ENCODE data around the gene SLC40A1.
"Not testable (repeated sequence)": the region's sequence is repeated elsewhere in the genome, so short reads cannot be mapped to it uniquely, and the experiment has no call there.

Gene SLC40A1
- total RNA-seq: 16.1 to 48.1 (median 34.9) reads per million in 4 donors

DNA sequence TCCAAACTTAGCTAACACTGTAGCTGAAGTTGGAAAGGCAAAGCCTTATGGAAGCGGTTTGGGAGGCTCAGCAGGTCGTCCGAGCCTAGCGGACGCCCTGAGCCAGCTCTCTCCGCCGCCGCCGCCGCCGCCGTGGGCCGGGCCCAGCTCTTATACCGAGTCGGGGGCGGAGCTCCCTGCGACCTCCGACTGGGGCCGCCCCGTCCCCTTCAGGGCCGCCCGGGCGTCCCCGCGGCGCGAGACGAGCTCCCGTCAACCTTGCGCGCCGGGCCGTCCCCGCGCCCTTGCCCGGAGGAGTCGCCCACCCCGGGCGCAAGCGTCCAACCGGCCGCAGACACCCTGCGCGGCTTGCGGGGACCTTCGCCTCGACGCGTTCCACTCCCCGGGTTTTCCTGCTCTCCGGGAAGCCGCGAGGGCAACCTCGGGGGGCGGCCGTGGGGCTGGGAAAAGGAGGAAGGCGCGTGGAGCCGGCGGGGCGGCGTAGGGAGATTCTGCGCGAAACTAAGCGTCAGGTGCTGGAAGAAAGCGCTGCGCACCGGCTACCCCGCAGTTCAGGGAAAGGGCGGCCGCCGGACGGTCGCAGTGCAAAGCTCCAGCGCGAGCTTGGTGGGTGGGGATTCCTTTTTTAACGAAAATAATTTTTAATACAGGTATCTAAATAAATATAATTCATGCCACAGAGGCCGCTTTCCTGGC lies at the start of gene SLC40A1:
SLC40A1 (minus strand) TSS at position 129 of the 696 bp plus-strand sequence. CDS start 326 bp downstream, outside the sequence.
- peak; percentile 40 to 67 (median 51) for DNase-seq

DNA sequence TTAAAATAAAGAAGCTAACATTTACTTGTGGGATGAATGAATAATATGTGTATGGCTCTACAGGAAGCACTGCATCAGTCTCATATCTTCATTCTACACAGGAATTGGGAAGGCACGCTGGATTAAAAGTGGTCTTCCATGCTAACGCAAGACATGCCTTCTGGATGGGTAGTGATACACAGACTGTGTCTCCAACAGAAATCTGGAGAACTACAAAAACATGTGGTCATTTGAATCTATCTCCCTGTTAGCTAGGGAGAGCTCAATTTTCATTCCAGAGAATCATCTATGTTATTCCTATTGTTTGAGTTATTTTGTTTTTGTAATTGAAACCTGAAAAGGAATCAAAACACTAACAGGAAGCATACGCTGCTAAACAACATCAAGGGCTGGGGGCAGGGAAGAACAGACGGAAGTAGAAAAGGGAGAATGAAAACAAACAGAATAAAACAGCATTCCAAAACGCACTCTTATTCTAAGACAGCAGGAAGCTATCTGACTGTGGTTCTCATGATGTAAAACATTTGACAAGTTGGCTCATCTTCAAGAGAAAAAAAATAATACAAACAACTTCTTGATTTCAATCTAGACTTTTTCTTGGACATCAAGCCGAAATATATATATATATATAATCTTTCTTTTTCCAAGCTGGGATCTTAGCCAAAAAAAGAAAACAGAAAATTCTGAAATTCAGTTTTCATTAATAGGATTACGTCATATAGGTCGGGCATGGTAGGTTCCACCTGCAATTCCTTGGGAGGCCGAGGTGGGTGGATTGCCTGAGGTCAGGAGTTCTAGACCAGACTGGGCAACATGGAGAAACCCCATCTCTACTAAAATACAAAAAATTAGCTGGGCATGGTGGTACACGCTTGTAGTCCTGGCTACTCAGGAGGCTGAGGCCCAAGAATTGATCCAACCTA lies 49.2 kb upstream of the SLC40A1 start:
- no peak for DNase-seq

DNA sequence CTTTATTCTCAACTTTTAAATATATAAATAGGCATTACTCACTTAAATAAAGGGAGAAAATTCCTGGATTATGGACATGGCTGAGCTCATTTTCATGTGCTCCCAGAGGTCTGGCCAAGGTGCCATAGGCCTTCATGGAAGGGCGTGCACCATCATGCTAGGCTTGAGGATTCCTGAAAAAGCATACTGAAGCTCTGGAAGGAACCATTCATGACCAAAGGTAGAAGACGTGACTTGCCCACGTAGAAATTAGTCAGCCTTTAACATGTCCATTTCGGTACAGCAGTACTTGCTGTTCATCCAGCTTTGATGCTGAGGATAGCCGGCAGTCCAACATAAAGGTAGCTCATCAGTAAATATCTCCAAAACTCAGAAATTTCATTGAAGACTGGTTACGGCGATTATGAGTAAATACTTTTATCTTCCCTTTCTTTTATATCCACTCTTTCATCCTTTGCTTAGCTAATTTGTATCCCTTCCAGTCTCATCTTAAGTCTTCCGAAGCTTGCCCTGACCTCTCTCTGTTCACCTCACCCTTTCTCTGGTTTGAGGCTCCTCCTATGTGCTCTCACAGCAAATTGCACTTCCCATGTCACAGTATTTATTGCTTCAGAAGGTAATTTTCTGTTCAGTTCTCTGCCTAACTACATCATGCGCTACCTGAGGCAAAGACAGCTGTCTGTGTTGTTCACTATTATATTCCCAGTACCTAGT lies 48.4 kb upstream of the SLC40A1 start:
- no peak for DNase-seq

DNA sequence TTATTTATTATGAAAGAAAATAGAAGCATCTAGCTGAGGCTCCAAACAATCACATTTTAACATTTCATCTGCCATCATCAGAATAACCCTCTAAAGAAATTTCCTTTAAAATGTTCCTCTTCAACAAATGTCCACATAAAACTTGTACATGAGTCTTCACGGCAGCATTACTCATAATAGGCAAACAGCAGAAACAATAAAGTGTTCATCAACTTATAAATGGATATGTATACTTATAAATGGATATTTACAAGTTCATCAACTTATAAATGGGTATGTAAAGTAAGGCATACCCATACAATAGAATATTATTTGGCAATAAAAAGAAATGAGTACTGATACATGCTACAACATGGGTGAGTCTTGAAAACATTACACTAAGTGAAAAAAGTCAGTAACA lies 47.2 kb upstream of the SLC40A1 start:
- DNase-seq: no peak

- DNase-seq: no peak
These were observed 45.0 kb upstream of the SLC40A1 start for GRCh38 chr2:189625636-189626035.

DNA sequence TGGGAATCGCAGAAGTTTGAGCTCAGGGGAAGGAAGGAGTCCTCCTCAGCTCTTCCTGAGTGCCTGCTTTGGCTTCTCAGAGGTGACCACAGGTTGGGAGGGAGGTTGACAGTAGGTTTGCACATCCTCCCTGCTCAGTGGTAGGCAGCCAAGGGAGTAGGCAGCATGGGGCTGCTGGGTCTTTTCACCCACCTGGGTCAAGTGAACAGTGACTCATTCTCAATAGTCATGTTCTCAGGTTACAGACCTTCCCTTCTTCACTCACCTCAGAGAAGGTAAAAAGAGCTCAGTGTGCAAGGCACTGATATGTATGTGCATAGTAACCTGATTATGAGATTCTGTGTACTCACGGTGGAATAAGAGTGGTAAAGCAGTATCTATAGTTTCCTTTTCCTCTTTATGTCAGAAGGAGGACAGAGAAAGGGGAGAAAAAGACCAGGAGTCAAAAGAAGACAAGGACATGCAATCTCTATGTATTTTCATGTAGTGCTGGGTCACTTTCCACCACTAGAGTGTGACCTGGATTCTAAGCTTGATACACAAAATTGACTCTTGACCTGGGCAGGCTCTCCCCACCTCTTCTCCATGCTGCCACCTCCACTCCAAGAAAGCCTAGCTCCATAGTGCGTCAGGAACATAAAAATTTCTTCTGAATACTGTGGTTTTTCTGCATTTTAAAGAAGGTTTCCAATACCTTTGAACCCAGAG lies 44.2 kb upstream of the SLC40A1 start:
- DNase-seq: no peak

- no peak for DNase-seq
These were observed 42.5 kb upstream of the SLC40A1 start for GRCh38 chr2:189623049-189623448.

GRCh38 chr2:189621781-189622180 lies 41.2 kb upstream of the SLC40A1 start:
- DNase-seq: no peak

- no peak for DNase-seq
These were observed 37.6 kb upstream of the SLC40A1 start for GRCh38 chr2:189618197-189618596.

DNA sequence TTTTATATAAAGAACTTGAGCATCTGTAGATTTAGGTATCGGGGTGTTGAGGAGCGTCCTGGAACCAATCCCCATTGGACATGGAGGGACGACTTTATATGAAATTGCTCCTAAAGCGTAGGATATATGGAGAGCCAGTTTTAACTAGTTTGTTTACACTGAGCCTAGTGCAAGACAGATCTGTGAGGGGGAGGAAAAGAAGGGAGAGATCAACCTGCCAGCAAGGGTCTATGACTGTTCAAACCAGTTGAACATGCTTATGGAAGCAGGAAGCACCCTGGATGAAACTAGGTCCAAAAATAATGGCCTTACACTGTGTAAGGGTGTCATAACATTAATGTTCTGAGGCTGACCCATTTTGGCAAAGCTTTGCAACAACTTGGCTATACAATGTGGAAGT lies 34.0 kb upstream of the SLC40A1 start:
- no peak for DNase-seq

DNA sequence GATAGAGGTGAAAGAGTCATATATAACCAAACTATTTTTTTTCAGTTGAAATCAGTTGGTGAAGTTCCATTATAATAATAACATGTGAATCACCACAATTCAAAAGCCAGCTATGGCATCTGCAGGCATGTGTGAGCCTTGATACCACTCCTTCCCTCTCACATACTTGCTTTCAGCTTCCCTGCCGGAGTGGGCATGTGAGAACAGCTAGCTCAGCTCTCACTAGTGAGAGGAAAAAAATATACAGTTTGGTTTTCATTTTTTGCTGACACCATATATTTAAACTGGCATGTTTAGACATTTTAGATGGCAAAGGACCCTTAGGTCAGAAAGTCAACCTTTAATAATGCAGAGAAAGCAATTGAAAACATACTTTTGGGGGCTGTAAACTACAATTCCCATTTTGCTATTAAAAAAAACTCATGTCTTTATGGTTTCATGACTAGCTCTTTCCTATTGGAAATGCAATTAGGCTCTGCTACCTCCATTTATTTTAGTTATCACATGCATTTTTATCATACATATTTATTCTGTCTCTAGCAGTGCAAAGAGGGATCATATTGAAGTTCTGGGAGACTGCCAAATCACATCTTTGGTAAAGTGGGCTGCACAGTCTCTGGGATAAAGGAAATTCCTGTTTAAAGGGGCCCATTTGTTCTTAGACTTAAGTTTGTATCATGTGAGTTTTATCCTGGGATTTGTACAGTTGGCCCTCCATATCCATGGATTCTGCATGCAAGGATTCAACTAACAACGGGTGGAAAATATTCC lies 33.2 kb upstream of the SLC40A1 start:
- DNase-seq: no peak

DNA sequence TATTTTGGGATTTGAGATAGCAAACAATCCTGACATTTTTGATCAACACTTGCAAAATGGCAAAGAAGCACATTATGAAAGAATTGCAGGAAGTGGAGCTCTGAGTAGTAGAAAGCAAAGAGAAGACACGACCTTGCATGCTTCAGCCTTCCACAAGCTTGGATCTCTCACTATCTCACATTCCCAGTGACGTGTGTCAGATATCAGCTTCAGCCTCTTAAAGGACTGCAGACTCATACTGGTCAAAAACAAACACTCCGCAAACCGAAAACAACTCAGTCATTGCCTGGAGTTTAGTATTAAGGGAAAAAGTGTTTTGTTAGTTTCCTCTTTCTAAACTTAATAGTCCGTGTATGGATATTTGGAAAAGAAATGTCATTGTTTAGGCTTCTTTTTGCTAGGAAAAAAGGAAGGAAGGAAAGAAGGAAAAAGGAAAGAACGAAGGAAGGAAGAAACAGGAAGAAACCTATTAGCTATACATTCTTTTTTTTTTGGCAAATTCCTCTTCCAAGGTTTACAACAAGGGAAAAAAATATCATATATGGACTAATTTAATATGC lies 32.6 kb upstream of the SLC40A1 start:
- no peak for DNase-seq

DNA sequence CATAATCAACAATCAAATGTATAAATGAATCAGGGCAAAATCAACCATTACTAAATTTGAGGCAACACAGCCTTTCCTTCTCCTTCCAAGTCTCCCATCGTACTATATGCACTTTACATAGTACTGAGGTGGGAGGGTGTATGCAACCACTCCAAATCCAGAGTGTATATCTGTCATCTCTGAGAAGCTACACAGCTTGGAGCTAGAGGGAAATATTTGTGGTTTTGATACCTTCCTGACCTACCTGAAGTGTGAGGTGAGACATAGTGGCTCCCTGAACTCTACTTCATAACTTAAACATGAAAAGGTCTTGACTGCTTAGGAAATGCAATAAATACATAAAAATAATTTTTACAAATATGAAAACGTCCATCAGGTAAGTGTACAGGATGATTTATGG lies 30.1 kb upstream of the SLC40A1 start:
- DNase-seq: no peak

- DNase-seq: no peak
These were observed 29.3 kb upstream of the SLC40A1 start for GRCh38 chr2:189609853-189610252.

DNA sequence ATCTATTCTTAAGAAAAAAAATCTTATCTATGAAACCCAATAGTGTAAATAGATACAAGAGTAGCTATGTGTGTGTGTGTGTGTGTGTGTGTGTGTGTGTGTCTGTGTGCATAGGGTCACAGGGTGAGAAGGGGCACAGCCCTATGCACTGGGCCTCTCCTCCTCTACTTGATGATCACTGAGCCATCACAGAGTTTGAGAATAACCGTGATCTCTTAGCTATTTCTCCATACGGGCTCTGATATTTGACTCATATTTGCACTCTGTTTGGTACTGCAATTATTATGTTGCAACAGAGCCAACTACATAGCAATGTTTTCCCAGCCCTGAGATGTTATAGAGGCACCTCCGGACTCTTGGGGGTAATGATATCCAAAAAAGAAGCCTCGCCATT lies 28.8 kb upstream of the SLC40A1 start:
- no peak for DNase-seq

GRCh38 chr2:189608795-189609422 lies 28.3 kb upstream of the SLC40A1 start:
- DNase-seq: no peak

DNA sequence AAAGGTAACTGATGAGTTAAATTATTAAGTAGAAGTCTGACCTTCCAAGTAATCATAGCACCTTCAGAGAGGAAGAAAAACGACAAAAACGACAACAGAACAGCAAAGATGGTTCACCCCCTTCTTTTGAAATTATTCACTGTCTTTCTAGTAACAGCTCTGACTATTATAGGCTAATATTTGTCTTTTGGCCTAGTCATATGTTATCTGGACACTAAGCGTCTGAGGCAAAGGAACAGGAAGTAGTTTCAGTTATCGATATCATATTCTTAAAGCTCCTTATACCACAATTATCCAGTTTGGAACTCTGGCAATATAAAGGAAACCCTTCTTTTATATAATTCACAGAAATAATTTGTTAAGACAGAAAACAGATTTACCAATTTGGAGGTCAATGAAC lies 27.6 kb upstream of the SLC40A1 start:
- no peak for DNase-seq

DNA sequence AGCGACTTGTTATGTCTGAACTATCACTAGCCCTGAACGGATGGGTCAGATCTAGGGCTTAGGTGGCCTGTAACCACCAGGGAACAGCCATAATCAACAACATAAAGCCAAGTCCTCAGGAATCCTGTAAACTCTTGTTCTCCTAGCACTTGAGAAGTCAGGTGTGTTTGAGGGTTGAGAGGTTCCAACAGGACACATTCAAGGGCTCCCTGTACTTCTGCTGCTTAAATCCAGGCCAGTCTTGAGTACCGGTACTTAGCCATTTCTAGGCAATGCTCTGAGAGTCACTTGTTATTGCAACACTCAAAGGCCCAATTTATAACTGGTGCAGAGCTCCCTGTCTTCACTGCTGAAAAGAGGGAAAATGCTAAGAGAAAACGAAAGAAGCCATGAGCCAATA lies 21.6 kb upstream of the SLC40A1 start:
- DNase-seq: no peak

DNA sequence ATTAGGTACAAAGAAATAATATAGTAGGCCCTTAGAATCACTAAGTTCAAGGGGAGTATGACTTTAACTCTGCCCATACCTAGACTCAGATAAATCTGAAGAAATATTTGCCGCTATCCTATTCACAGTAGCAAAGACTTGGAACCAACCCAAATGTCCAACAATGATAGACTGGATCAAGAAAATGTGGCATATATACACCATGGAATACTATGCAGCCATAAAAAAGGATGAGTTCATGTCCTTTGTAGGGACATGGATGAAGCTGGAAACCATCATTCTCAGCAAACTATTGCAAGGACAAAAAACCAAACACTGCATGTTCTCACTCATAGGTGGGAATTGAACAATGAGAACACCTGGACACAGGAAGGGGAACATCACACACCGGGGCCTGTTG lies 21.1 kb upstream of the SLC40A1 start:
- DNase-seq: not testable (repeated sequence)

DNA sequence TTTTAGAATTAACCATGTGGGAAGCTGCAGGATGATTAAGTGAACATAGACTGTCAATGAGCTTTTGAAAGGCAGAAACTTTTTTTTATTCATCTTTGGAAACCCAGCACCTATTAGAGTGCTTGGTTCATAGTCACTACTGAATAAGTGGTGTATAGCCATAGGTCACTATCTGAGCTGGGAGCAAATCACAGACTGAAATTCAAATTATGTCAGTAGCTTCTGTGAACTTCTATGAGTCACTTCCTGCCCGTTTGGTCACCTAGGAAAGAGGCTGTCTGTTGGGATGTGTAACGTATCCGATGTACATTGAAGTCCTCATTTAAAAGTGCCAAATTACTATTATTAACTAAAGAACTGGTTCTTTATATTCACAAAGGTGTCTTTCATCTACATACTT lies 20.5 kb upstream of the SLC40A1 start:
- no peak for DNase-seq

DNA sequence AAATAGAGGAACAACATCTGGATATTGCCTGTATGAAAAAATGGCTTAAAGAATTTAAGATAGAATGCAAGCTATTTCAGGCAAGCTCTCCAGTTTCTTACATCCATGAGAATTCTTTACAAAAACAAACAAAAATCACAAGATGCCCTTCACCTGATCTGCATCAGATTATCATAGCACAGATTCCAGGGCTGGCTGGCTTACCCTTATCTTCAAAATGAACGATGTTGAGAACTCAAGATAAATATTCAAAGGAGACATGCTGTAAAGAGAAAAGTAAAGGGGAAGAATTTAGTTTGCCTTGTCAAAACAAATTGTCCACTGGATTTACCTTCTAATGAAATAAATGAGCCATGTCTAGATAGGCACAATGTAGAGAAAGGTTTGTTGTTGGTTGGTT lies 18.7 kb upstream of the SLC40A1 start:
- no peak for DNase-seq
